ENCODE measurements around the gene FAM83B. TPM values are rescaled to one million over a fixed set of nuclear protein-coding genes. Genes with fewer than 3 reads are reported as not detected.
"Not testable (repeated sequence)": the region's sequence is repeated elsewhere in the genome, so short reads cannot be mapped to it uniquely, and the experiment has no call there.

FAM83B gene
- total RNA-seq, 1 donor, result 0.43 TPM

DNA sequence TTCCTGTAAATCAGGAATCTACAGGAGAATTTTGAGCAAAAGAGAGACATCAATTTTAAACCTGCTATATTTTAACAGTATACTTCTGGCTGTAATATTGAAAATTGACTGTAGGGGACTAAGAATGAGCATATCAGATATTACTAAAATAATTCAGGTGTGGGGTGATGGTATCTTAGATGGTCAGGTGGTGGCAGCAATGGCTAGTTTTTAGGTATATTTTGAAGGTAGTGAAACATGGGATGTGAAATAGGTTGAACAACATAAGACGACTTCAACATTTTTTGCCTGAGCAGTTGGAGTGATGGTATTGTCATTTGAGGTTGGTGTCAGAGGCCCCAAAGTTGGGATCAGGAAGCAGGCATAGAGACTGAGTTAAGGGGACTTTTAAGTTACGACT, 32.1 kb downstream of the FAM83B start:
- TF ChIP-seq, protein P1, sequence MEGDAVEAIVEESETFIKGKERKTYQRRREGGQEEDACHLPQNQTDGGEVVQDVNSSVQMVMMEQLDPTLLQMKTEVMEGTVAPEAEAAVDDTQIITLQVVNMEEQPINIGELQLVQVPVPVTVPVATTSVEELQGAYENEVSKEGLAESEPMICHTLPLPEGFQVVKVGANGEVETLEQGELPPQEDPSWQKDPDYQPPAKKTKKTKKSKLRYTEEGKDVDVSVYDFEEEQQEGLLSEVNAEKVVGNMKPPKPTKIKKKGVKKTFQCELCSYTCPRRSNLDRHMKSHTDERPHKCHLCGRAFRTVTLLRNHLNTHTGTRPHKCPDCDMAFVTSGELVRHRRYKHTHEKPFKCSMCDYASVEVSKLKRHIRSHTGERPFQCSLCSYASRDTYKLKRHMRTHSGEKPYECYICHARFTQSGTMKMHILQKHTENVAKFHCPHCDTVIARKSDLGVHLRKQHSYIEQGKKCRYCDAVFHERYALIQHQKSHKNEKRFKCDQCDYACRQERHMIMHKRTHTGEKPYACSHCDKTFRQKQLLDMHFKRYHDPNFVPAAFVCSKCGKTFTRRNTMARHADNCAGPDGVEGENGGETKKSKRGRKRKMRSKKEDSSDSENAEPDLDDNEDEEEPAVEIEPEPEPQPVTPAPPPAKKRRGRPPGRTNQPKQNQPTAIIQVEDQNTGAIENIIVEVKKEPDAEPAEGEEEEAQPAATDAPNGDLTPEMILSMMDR (IDR thresholded peaks at IDR 0.05; ENCODE audit: insufficient read depth, low read depth, low read length), result peak; percentile 6
- DNase-seq (ENCODE audit: low read depth), result no peak
- H3K4me3 ChIP-seq (ENCODE audit: low read depth, low read length), result no peak overlapping the region

DNA sequence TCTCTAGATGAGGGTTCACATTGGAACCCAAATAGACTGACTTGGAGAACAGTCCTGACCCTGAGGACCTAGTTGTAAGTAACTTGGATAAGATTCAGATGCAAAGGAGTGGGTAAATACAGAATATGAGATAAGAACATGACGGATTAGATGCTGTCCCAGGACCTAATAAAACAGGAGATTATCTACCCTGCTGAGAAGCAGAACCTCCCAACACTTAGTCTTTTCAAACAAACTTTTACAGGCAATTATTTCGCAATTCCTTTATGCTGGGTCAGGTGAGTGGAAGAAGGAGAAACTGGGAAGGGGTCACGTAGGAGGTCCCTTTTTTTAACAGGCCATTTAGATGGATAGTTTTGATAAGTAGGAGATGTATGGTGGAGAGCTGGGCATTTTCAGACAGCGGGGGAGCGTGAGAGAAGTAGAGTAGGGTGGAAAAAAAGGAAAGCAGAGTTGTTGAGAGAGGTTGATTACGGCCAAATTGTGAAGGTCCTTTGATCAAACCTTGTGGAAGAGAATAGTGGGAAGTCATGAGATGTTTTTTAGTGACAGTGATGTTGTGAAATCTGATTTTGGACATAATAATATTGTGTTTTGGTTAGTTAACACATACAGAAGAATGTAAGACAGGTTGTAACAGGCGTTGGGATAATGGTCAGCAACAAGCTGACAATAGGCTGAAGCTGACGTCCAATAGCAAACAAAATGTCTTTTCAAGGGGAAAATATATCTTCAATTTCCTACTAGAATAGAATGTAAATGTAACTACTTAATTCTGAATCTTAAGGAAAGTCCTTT, 32.8 kb downstream of the FAM83B start:
- TF ChIP-seq, protein P1 (IDR thresholded peaks at IDR 0.05; ENCODE audit: insufficient read depth, low read depth, low read length), result no peak
- peak; percentile 22 for DNase-seq (ENCODE audit: low read depth)
- no peak overlapping the region for H3K4me3 ChIP-seq (ENCODE audit: low read depth, low read length)

DNA sequence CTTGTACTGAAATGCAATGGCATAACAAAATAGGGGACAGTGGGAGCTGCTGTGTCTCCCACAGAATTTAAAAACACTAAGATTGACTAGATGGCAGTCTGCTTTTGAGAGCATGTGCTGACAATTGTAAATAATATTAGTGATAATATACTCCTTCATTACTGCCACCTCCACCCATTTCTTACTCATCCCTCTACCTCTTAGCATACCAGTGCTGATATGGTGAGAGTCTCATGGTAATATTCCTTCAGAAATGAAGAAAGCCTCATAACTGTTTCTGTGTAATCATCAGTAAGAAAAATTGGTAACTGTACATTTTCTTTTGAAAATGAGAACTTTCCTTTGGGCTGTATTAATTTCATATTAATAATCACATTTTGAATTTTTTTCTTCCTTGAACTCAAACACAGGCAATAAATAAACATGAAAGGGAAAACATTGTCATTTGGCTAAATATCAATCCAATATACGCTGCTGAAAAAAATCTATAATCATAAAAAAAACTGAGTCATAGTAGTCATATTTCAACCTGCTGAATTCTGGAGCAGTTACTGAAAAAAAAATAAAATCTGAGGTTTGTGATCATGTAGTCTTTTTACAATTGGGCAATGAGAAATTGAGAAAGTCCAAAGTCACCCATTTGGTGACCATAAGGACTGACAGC, 34.6 kb downstream of the FAM83B start:
- TF ChIP-seq, protein P1 (IDR thresholded peaks at IDR 0.05; ENCODE audit: insufficient read depth, low read depth, low read length), result no peak
- no peak overlapping the region for H3K4me3 ChIP-seq (ENCODE audit: low read depth, low read length)
- no peak for DNase-seq (ENCODE audit: low read depth)

DNA sequence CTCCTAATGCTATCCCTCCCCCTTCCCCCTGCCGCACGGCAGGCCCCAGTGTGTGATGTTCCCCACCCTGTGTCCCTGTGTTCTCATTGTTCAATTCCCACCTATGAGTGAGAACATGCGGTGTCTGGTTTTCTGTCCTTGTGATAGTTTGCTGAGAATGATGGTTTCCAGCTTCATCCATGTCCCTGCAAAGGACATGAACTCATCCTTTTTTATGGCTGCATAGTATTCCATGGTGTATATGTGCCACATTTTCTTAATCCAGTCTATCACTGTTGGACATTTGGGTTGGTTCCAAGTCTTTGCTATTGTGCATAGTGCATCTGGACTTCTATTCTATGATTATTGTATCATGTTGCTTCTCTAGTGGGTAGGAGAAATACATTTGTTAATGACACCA, 35.3 kb downstream of the FAM83B start:
- DNase-seq (ENCODE audit: low read depth); H3K4me3 ChIP-seq (ENCODE audit: low read depth, low read length): not testable (repeated sequence)

DNA sequence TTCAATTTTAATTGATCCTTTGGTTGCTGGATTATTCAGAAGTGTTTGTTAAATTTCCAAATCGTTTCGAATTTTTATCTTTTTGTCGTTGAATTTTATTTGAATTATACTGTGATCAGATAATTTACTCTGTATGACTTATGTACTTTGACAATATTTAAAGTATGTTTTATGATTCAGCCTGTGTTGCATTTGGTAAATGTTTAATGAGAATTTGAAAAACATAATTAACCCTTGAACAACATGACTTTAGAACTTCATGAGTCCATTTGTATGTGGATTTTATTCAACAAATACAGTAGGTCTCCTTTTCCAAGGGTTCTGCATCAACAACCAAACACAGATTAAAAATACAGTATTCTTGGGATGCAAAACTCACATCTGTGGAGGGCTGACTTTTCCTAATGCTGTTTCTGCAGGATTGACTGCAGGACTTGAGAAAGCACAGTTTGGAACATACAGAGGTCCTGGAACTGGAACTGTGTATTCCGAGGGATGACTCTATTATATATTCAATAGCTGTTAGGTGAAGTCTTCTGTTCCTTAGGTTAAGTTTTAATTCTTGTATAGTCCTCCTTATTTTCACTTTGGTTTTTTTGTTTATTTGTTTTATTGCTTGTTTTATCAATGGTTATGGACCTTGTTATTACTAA, 40.5 kb downstream of the FAM83B start:
- H3K4me3 ChIP-seq (ENCODE audit: low read depth, low read length), result no peak overlapping the region
- TF ChIP-seq, protein P1 (IDR thresholded peaks at IDR 0.05; ENCODE audit: insufficient read depth, low read depth, low read length), result no peak
- DNase-seq (ENCODE audit: low read depth), result no peak

DNA sequence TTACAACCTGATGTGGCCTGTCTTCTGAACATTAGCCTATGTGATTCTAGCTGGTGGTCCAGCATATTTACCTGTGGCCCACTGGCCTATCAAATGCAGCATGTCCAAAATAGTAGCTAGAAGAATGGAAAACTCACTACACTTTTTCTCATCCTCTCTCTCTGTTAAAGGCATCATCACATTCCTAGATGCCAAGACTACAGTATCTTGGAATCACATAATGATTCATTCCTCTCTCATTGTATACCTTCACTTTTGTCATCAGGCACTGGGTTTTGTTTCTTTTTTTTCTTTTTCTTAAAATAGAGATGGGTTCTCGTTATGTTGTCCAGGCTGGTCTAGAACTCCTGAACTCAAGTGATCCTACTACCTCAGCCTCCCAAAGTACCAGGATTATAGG, 45.0 kb downstream of the FAM83B start:
- DNase-seq (ENCODE audit: low read depth), result no peak
- TF ChIP-seq, protein P1 (IDR thresholded peaks at IDR 0.05; ENCODE audit: insufficient read depth, low read depth, low read length), result no peak
- H3K4me3 ChIP-seq (ENCODE audit: low read depth, low read length), result no peak overlapping the region

DNA sequence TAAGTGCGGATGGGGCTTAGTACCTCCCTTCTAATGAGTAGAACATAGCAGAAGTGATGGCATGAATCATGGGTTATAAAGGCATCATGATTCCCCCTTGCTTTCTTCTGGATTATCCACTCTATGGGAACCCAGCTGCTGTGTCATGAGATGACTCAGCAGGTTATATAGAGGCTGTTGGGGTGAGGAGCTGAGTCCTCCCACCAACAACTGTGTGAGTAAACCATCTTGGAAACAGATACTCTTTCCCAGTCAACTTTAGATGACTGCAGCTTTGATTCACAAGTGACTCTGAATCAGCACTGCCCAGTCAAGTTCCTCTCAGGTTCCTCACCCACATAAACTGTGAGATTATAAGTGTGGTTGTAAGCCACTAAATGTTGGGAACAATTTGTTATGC, 46.3 kb downstream of the FAM83B start:
- no peak overlapping the region for H3K4me3 ChIP-seq (ENCODE audit: low read depth, low read length)
- TF ChIP-seq, protein P1 (IDR thresholded peaks at IDR 0.05; ENCODE audit: insufficient read depth, low read depth, low read length), result no peak
- peak; percentile 16 for DNase-seq (ENCODE audit: low read depth)
